Neural progenitor cell (in vitro differentiated cells): ENCODE results near the gene C9orf50. TPM values are rescaled to one million over a fixed set of nuclear protein-coding genes. Genes with fewer than 3 reads are reported as not detected.

Source experiments
- DNase-seq: peaks from one replicate; pipeline ENCODE4 v3.0.0-alpha.2; 2016; ENCODE audit warnings: low spot score
- H2AFZ ChIP-seq: fragments of 200-600 bp; sonication (generic); replicated peaks from 2 replicates; pipeline ENCODE4 v1.6.1; 2016; ENCODE audit warnings: antibody characterized with exemption
- H3F3A ChIP-seq: fragments of 200-600 bp; sonication (generic); 2 replicates; pipeline ENCODE4 v1.6.1; 2016; ENCODE audit warnings: antibody characterized with exemption, low read depth
- H3K27ac ChIP-seq: fragments of 200-600 bp; sonication (generic); 2 replicates; pipeline ENCODE4 v1.5.1; 2016; ENCODE audit warnings: mild to moderate bottlenecking
- H3K27me3 ChIP-seq: fragments of 200-600 bp; sonication (generic); 2 replicates; pipeline ENCODE4 v1.6.1; 2016; ENCODE audit warnings: mild to moderate bottlenecking, moderate library complexity
- H3K36me3 ChIP-seq: fragments of 200-600 bp; sonication (generic); 2 replicates; pipeline ENCODE4 v1.5.1; 2016
- H3K4me1 ChIP-seq: fragments of 200-600 bp; sonication (generic); 2 replicates; pipeline ENCODE4 v1.6.1; 2016; ENCODE audit warnings: mixed run types
- H3K4me2 ChIP-seq: fragments of 200-600 bp; sonication (generic); 2 replicates; pipeline ENCODE4 v1.6.1; 2016
- H3K4me3 ChIP-seq: fragments of 200-600 bp; sonication (generic); 2 replicates; pipeline ENCODE4 v1.5.1; 2016
- H3K79me2 ChIP-seq: fragments of 200-600 bp; sonication (generic); 2 replicates; pipeline ENCODE4 v1.6.1; 2016; ENCODE audit warnings: low read depth
- H3K9ac ChIP-seq: fragments of 200-600 bp; sonication (generic); 2 replicates; pipeline ENCODE4 v1.6.1; 2016
- H3K9me3 ChIP-seq: fragments of 200-600 bp; sonication (generic); 2 replicates; pipeline ENCODE4 v1.5.1; 2016; ENCODE audit warnings: low read depth
- H4K20me1 ChIP-seq: fragments of 200-600 bp; sonication (generic); 2 replicates; pipeline ENCODE4 v1.6.1; 2016; ENCODE audit warnings: low read depth
- H3K27ac Mint-ChIP-seq: 3 replicates; pipeline ENCODE4 v1.8.0; 2021; ENCODE audit warnings: mixed read lengths
- H3K27me3 Mint-ChIP-seq: 2 replicates; pipeline ENCODE4 v1.8.0; 2022; ENCODE audit warnings: low read depth, mild to moderate bottlenecking, inconsistent platforms, moderate library complexity, mixed read lengths; ENCODE audit not compliant: insufficient read depth
- H3K36me3 Mint-ChIP-seq: 3 replicates; pipeline ENCODE4 v1.8.0; 2021; ENCODE audit warnings: mixed read lengths
- H3K4me1 Mint-ChIP-seq: 3 replicates; pipeline ENCODE4 v1.8.0; 2021; ENCODE audit warnings: mixed read lengths
- H3K4me3 Mint-ChIP-seq: 3 replicates; pipeline ENCODE4 v1.8.0; 2021; ENCODE audit warnings: mild to moderate bottlenecking, moderate library complexity, mixed read lengths
- H3K9me3 Mint-ChIP-seq: 3 replicates; pipeline ENCODE4 v1.8.0; 2020; ENCODE audit warnings: mixed read lengths
- CTCF ChIP-seq: fragments of 200-600 bp; sonication (generic); IDR thresholded peaks from 2 replicates; pipeline ENCODE4 v1.5.1; 2017; ENCODE audit warnings: antibody characterized with exemption, mild to moderate bottlenecking
- EZH2 ChIP-seq: fragments of 200-600 bp; sonication (generic); IDR thresholded peaks from 2 replicates; pipeline ENCODE4 v1.6.1; 2017; ENCODE audit warnings: antibody characterized with exemption, mild to moderate bottlenecking, moderate library complexity
- EZH2phosphoT487 ChIP-seq: fragments of 200-600 bp; sonication (generic); IDR thresholded peaks from 2 replicates; pipeline ENCODE4 v1.6.1; 2017; ENCODE audit warnings: antibody characterized with exemption
- total RNA-seq: library from RNA; depleted of rRNA; stranded (reverse); fragments of >200 nt; gene quantifications from 2 replicates; pipeline ENCODE4 v1.2.3, GENCODE V29; 2015; ENCODE audit warnings: low replicate concordance

C9orf50 gene
- total RNA-seq, 1 donor from 2014 or later, result not detected

GRCh38 chr9:129630967-129631673 is 10.2 kb upstream of the C9orf50 start:
- Histone ChIP-seq H3K4me3 (no peak overlapping the region), H4K20me1 (peaks cover 93% of the 10 kb centered on the region), H3K79me2 (peaks cover 78% of the 10 kb centered on the region), H3K4me2 (no peak overlapping the region), H3K9ac (no peak overlapping the region), H3F3A (no peaks in the 10 kb centered on the region), H3K4me1 (peaks cover 11% of the 10 kb centered on the region), H3K27me3 (no peaks in the 10 kb centered on the region), H3K27ac (no peak overlapping the region), H3K9me3 (no peaks in the 10 kb centered on the region), H2AFZ (no peak overlapping the region), H3K36me3 (no peaks in the 10 kb centered on the region)
- Mint-ChIP-seq H3K4me1 (peaks cover 45% of the 10 kb centered on the region), H3K9me3 (no peaks in the 10 kb centered on the region), H3K27me3 (peaks cover 2% of the 10 kb centered on the region), H3K4me3 (peak overlapping the region; percentile 68), H3K27ac (peak overlapping the region; percentile 74), H3K36me3 (peaks cover 9% of the 10 kb centered on the region)
- TF ChIP-seq EZH2phosphoT487 (no peak), CTCF (no peak), EZH2 (no peak)
- DNase-seq, result no peak

- H3K9me3 ChIP-seq, result no peaks in the 10 kb centered on the region
- no peaks in the 10 kb centered on the region for H3K36me3 ChIP-seq
- peaks cover 79% of the 10 kb centered on the region for H3K79me2 ChIP-seq
- H4K20me1 ChIP-seq, result peaks cover 80% of the 10 kb centered on the region
- no peak overlapping the region for H3K4me2 ChIP-seq
- peaks cover 11% of the 10 kb centered on the region for H3K4me1 ChIP-seq
- no peaks in the 10 kb centered on the region for H3K9me3 Mint-ChIP-seq
- H3K27me3 ChIP-seq, result no peaks in the 10 kb centered on the region
- H3K27ac Mint-ChIP-seq, result no peak overlapping the region
- TF ChIP-seq CTCF (no peak), EZH2phosphoT487 (no peak), EZH2 (no peak)
- H3K36me3 Mint-ChIP-seq, result peaks cover 5% of the 10 kb centered on the region
- peak overlapping the region; percentile 16 for H3K9ac ChIP-seq
- H3K4me1 Mint-ChIP-seq, result peaks cover 51% of the 10 kb centered on the region
- no peak overlapping the region for H2AFZ ChIP-seq
- no peak overlapping the region for H3K27ac ChIP-seq
- no peaks in the 10 kb centered on the region for H3F3A ChIP-seq
- peaks cover 3% of the 10 kb centered on the region for H3K27me3 Mint-ChIP-seq
- H3K4me3 Mint-ChIP-seq, result peak overlapping the region; percentile 52
- H3K4me3 ChIP-seq, result no peak overlapping the region
- no peak for DNase-seq
Measured at GRCh38 chr9:129629251-129629820, 8.4 kb upstream of the C9orf50 start.

GRCh38 chr9:129628709-129629108 is 7.8 kb upstream of the C9orf50 start:
- Histone ChIP-seq H3K27ac (no peak overlapping the region), H2AFZ (no peak overlapping the region), H4K20me1 (peaks cover 75% of the 10 kb centered on the region), H3K36me3 (no peaks in the 10 kb centered on the region), H3K4me1 (peaks cover 11% of the 10 kb centered on the region), H3K27me3 (no peaks in the 10 kb centered on the region), H3K4me2 (no peak overlapping the region), H3K9me3 (no peaks in the 10 kb centered on the region), H3K4me3 (no peak overlapping the region), H3F3A (no peaks in the 10 kb centered on the region), H3K79me2 (peaks cover 77% of the 10 kb centered on the region), H3K9ac (no peak overlapping the region)
- Mint-ChIP-seq H3K27ac (no peak overlapping the region), H3K4me1 (peaks cover 55% of the 10 kb centered on the region), H3K36me3 (peaks cover 5% of the 10 kb centered on the region), H3K4me3 (peak overlapping the region; percentile 52), H3K9me3 (no peaks in the 10 kb centered on the region), H3K27me3 (peaks cover 4% of the 10 kb centered on the region)
- DNase-seq, result no peak
- TF ChIP-seq EZH2phosphoT487 (no peak), CTCF (no peak), EZH2 (no peak)
